B cell (primary cell): ENCODE data around the gene TP53AIP1. TPM values are rescaled to one million over a fixed set of nuclear protein-coding genes. Genes with fewer than 3 reads are reported as not detected.

Experiments
- ATAC-seq: fragments of 200-7000 bp; cut with Tn5 transposase; one replicate; pipeline ENCODE4 v1.10.0; 2021; ENCODE audit warnings: low read depth, mild to moderate bottlenecking, moderate number of reproducible peaks, moderate library complexity
- CTCF ChIA-PET: fragments of 350-600 bp; sonication (Branson Sonifier 250); formaldehyde crosslinking; loops from one replicate; lab custom pipeline; 2021; ENCODE audit warnings: antibody characterized with exemption, inconsistent platforms; lab: Charles Lee
- POLR2A ChIA-PET: fragments of 350-600 bp; sonication (Branson Sonifier 250); formaldehyde crosslinking; loops from one replicate; lab custom pipeline; 2021; ENCODE audit warnings: antibody characterized with exemption; lab: Charles Lee
- DNase-seq: peaks from one replicate; pipeline ENCODE4 v3.0.0; 2013
- H2AFZ ChIP-seq: 2 replicates; pipeline ENCODE4 v1.6.1; 2012; ENCODE audit warnings: mild to moderate bottlenecking, low read depth, low read length; ENCODE audit not compliant: insufficient read depth, poor library complexity, severe bottlenecking
- H3K27ac ChIP-seq, 2 donors: 1 replicate in 1 of 2; 2 replicates in 1 of 2; pipeline ENCODE4 v1.5.1; 2012 to 2013; ENCODE audit warnings: low read length in 2 of 2, mild to moderate bottlenecking in 2 of 2, moderate library complexity in 1 of 2
- H3K27me3 ChIP-seq, 4 experiments: fragments of 200-600 bp in 1 of 4; sonication (generic) in 1 of 4; replicated peaks in 1 of 4; 1 replicate in 2 of 4; 2 replicates in 2 of 4; pipeline versions ENCODE4 v1.6.1 to v1.7.0; 2013 to 2016; ENCODE audit warnings: low read length in 3 of 4, mild to moderate bottlenecking in 2 of 4, mixed read lengths in 1 of 4, moderate library complexity in 1 of 4; ENCODE audit not compliant: insufficient read depth in 4 of 4, control insufficient read depth in 3 of 4; ENCODE audit errors: control extremely low read depth in 1 of 4
- H3K36me3 ChIP-seq, 2 experiments: replicated peaks in 1 of 2; 1 replicate in 1 of 2; 2 replicates in 1 of 2; pipeline versions ENCODE4 v1.6.1 to v1.7.1; 2013; ENCODE audit warnings: low read length in 1 of 2; ENCODE audit not compliant: insufficient read depth in 2 of 2, control insufficient read depth in 1 of 2; ENCODE audit errors: control extremely low read depth in 1 of 2, extremely low read depth in 1 of 2
- H3K4me1 ChIP-seq, 2 donors: fragments of 200-600 bp in 1 of 2; sonication (generic) in 1 of 2; 1 replicate in 1 of 2; 2 replicates in 1 of 2; pipeline versions ENCODE4 v1.5.1 to v1.6.1; 2013 to 2017; ENCODE audit warnings: low read length in 2 of 2; ENCODE audit not compliant: control insufficient read depth in 2 of 2, insufficient read depth in 2 of 2
- H3K4me2 ChIP-seq: replicated peaks from 2 replicates; pipeline ENCODE3; 2012; ENCODE audit warnings: mild to moderate bottlenecking, low read depth, low read length; ENCODE audit not compliant: poor library complexity, severe bottlenecking
- H3K4me3 ChIP-seq, 5 experiments: fragments of 200-600 bp in 1 of 5; sonication (generic) in 1 of 5; 1 replicate in 3 of 5; 2 replicates in 2 of 5; pipeline versions ENCODE4 v1.5.1 to v1.7.0; 2011 to 2016; ENCODE audit warnings: low read length in 4 of 5, mild to moderate bottlenecking in 4 of 5, low read depth in 2 of 5, control low read depth in 1 of 5, moderate library complexity in 1 of 5; ENCODE audit not compliant: insufficient read depth in 1 of 5; ENCODE audit errors: control extremely low read depth in 1 of 5, extremely low read depth in 1 of 5
- H3K79me2 ChIP-seq: fragments of 200-600 bp; sonication (generic); one replicate; pipeline ENCODE4 v1.6.0; 2016; ENCODE audit warnings: low read length; ENCODE audit not compliant: control insufficient read depth, insufficient read depth
- H3K9ac ChIP-seq: fragments of 200-600 bp; sonication (generic); 2 replicates; pipeline ENCODE4 v1.6.1; 2017; ENCODE audit warnings: mild to moderate bottlenecking, low read length, moderate library complexity
- H3K9me3 ChIP-seq, 3 donors: one replicate each; pipeline versions ENCODE4 v1.6.1 to v1.7.1; 2013; ENCODE audit warnings: low read length in 2 of 3; ENCODE audit not compliant: control insufficient read depth in 2 of 3, insufficient read depth in 1 of 3; ENCODE audit errors: control extremely low read depth in 1 of 3
- H4K20me1 ChIP-seq: 2 replicates; pipeline ENCODE4 v1.6.0; 2012; ENCODE audit warnings: mild to moderate bottlenecking, low read length; ENCODE audit not compliant: insufficient read depth, control insufficient read depth, poor library complexity, severe bottlenecking
- H3K27ac Mint-ChIP-seq: one replicate; pipeline ENCODE4 v1.8.0; 2021; ENCODE audit warnings: mixed read lengths
- H3K27me3 Mint-ChIP-seq: one replicate; pipeline ENCODE4 v1.8.0; 2021; ENCODE audit warnings: mixed read lengths
- H3K4me1 Mint-ChIP-seq: one replicate; pipeline ENCODE4 v1.8.0; 2021; ENCODE audit warnings: mixed read lengths
- H3K4me3 Mint-ChIP-seq: one replicate; pipeline ENCODE4 v1.8.0; 2021; ENCODE audit warnings: mixed read lengths
- H3K9me3 Mint-ChIP-seq: one replicate; pipeline ENCODE4 v1.8.0; 2022; ENCODE audit warnings: mixed read lengths; ENCODE audit not compliant: insufficient read depth
- EZH2 ChIP-seq: IDR thresholded peaks from 2 replicates; pipeline ENCODE4 v1.6.1; 2012; ENCODE audit warnings: borderline replicate concordance, low read depth, mild to moderate bottlenecking, moderate library complexity, low read length; ENCODE audit not compliant: insufficient read depth, poor library complexity, severe bottlenecking
- WGBS: methylation state at CpG from one replicate; pipeline ENCODE4 v1.1.5; 2013; ENCODE audit warnings: missing lambda C conversion rate; ENCODE audit not compliant: insufficient coverage; 5-methylcytosine and 5-hydroxymethylcytosine counted together
- intact Hi-C: fragments of 100-400 bp; cut with micrococcal nuclease; formaldehyde crosslinking; loops from one replicate; pipeline ENCODE4 v1.10.0; 2022
- polyA plus RNA-seq: library from polyadenylated mRNA; depleted of rRNA; stranded (reverse); fragments of >200 nt; gene quantifications from 2 replicates; pipeline ENCODE4 v1.2.3, GENCODE V29; 2012
- total RNA-seq, 2 donors: library from RNA; stranded (reverse); fragments of 120-200 nt in 1 of 2; gene quantifications; 1 replicate in 1 of 2; 2 replicates in 1 of 2; pipeline versions ENCODE4 v1.2.3 to v1.2.4, GENCODE V29; 2013 to 2022
- TF ChIP-seq, protein P1 (sequence below): fragments of 200-600 bp; IDR thresholded peaks from one replicate; pipeline ENCODE4 v1.8.0; 2022; ENCODE audit warnings: antibody characterized with exemption, mild to moderate bottlenecking

The TP53AIP1 gene
- total and polyA plus RNA-seq, 2 donors (not counting 1 experiment from before 2014, with no cell fraction given), result 0.04 to 0.12 TPM

DNA sequence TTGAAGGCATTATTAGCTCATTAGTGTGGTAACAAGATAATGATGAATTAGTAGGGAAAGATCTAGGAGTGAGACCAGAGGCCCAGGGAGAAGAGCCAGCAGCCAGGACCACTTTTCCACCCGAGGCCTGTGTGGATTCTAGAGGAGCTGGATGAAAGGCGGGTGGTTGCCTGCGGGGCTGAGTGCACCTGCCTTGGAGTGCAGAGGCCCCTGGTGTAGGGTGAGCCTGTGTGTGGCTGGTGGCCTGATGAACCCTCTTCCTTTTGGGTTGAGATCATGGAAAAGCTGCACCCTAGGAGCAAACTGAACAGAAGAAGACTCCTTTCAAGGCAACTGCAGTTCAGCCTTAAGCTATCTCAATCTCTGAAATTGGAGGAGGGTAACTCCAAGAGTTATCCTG is 5.9 kb upstream of the TP53AIP1 start:
- H3K4me2 ChIP-seq, result no peak overlapping the region
- Mint-ChIP-seq H3K4me3 (no peak overlapping the region), H3K27ac (no peak overlapping the region), H3K4me1 (no peaks in the 10 kb centered on the region), H3K27me3 (peaks cover 39% of the 10 kb centered on the region), H3K9me3 (no peaks in the 10 kb centered on the region)
- DNase-seq (no peak), ATAC-seq (no peak)
- TF ChIP-seq, protein P1, sequence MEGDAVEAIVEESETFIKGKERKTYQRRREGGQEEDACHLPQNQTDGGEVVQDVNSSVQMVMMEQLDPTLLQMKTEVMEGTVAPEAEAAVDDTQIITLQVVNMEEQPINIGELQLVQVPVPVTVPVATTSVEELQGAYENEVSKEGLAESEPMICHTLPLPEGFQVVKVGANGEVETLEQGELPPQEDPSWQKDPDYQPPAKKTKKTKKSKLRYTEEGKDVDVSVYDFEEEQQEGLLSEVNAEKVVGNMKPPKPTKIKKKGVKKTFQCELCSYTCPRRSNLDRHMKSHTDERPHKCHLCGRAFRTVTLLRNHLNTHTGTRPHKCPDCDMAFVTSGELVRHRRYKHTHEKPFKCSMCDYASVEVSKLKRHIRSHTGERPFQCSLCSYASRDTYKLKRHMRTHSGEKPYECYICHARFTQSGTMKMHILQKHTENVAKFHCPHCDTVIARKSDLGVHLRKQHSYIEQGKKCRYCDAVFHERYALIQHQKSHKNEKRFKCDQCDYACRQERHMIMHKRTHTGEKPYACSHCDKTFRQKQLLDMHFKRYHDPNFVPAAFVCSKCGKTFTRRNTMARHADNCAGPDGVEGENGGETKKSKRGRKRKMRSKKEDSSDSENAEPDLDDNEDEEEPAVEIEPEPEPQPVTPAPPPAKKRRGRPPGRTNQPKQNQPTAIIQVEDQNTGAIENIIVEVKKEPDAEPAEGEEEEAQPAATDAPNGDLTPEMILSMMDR, result no peak
- TF ChIP-seq EZH2, result no peak
- CTCF ChIA-PET, result interaction anchor here (1.2 to 3.9 kb wide), 6 partner anchors 8 to 791 kb away, joined by 3 to 45 read pairs (median 10); no protein-coding TSS in a partner anchor
- H3K9ac ChIP-seq, result no peak overlapping the region
- POLR2A ChIA-PET, result no interaction called here
- H3K4me3 ChIP-seq, result no peak overlapping the region
- H3K36me3 ChIP-seq, result no peaks in the 10 kb centered on the region
- no peaks in the 10 kb centered on the region for H3K4me1 ChIP-seq
- no peaks in the 10 kb centered on the region for H4K20me1 ChIP-seq
- intact Hi-C loops, result no loop called here
- H3K27ac ChIP-seq, result no peak overlapping the region
- peaks cover 0 to 25% (median 7%) of the 10 kb centered on the region in 4 experiments for H3K27me3 ChIP-seq
- H2AFZ ChIP-seq, result no peak overlapping the region
- 38% methylated on average over 3 of the region's 3 CpGs for WGBS
- H3K79me2 ChIP-seq, result no peaks in the 10 kb centered on the region
- no peaks in the 10 kb centered on the region for H3K9me3 ChIP-seq

DNA sequence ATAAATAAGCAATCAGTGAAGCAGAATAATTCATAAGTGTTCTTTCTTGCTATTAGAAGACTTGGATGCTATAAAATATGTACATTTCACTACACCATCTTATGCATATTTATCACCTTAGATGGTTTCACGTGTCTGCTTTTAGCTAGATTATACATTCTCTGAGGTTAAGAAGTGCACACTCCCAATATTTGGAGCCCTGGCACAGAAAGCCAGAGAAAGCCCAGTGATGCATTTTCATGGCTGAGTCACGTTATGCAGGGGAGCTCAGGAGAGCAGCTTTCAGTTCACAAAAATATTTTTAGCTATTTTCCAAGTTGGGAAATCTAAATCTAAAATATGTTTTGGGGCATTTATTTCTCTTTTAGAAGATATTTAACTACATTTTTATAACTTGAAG is 5.1 kb upstream of the TP53AIP1 start:
- Mint-ChIP-seq H3K27me3 (peaks cover 38% of the 10 kb centered on the region), H3K4me1 (no peaks in the 10 kb centered on the region), H3K9me3 (no peaks in the 10 kb centered on the region), H3K4me3 (no peak overlapping the region), H3K27ac (no peak overlapping the region)
- ATAC-seq, result no peak
- Histone ChIP-seq H4K20me1 (no peaks in the 10 kb centered on the region), H3K4me1 (no peaks in the 10 kb centered on the region), H3K36me3 (no peaks in the 10 kb centered on the region), H3K27ac (no peak overlapping the region), H3K9ac (no peak overlapping the region), H3K27me3 (peaks cover 0 to 25% (median 7%) of the 10 kb centered on the region in 4 experiments), H3K9me3 (no peaks in the 10 kb centered on the region), H2AFZ (no peak overlapping the region), H3K79me2 (no peaks in the 10 kb centered on the region), H3K4me3 (no peak overlapping the region), H3K4me2 (no peak overlapping the region)
- ChIA-PET POLR2A (no interaction called here), CTCF (interaction anchor here (1.8 to 3.9 kb wide), 5 partner anchors 9 to 790 kb away, joined by 4 to 45 read pairs (median 10); no protein-coding TSS in a partner anchor)
- DNase-seq, result no peak
- TF ChIP-seq EZH2, result no peak
- TF ChIP-seq, protein P1, result no peak
- intact Hi-C loops, result no loop called here
- no CpG with 5 or more reads among the region's 2 CpGs for WGBS
